Brain microvascular endothelial cell (primary cell): ENCODE measurements around the gene BMS1.

ENCODE experiments used
- DNase-seq: peaks from one replicate; pipeline ENCODE4 v3.0.0-alpha.2; 2020
- H3K27ac ChIP-seq: fragments of 250-450 bp; sonication (Bioruptor Pico); 2 replicates; pipeline ENCODE4 v1.5.1; 2020; ENCODE audit warnings: mild to moderate bottlenecking, moderate library complexity
- H3K27me3 ChIP-seq: fragments of 250-450 bp; sonication (Bioruptor Pico); replicated peaks from 2 replicates; pipeline ENCODE4 v1.5.1; 2020; ENCODE audit warnings: mild to moderate bottlenecking
- H3K36me3 ChIP-seq: fragments of 250-450 bp; sonication (Bioruptor Pico); replicated peaks from 2 replicates; pipeline ENCODE4 v1.5.1; 2020; ENCODE audit warnings: mild to moderate bottlenecking
- H3K4me3 ChIP-seq: 2 replicates; pipeline ENCODE4 v1.5.1; 2011; ENCODE audit warnings: low read depth, mild to moderate bottlenecking, control low read depth, low read length, moderate library complexity
- CTCF ChIP-seq: IDR thresholded peaks from 2 replicates; pipeline ENCODE4 v1.5.1; 2011; ENCODE audit warnings: low read depth, mild to moderate bottlenecking, moderate library complexity, low read length, control low read depth, inconsistent platforms; ENCODE audit errors: missing control alignments
- in situ Hi-C: cut with HindIII; loops from 2 replicates; pipeline ENCODE4 v1.10.0; 2017; ENCODE audit warnings: low sequenced_read_pairs, low pct_ligation_motif_present

BMS1 gene

GRCh38 chr10:42874713-42875387 lies 92.3 kb downstream of the BMS1 start:
- H3K27me3 ChIP-seq = no peaks in the 10 kb centered on the region
- no peak overlapping the region for H3K4me3 ChIP-seq
- DNase-seq = no peak
- no peaks in the 10 kb centered on the region for H3K36me3 ChIP-seq
- no peak overlapping the region for H3K27ac ChIP-seq
- TF ChIP-seq CTCF = no peak
- in situ Hi-C loops = no loop called here

- H3K36me3 ChIP-seq = no peaks in the 10 kb centered on the region
- H3K4me3 ChIP-seq = no peak overlapping the region
- H3K27me3 ChIP-seq = no peaks in the 10 kb centered on the region
- no peak for TF ChIP-seq CTCF
- no peak overlapping the region for H3K27ac ChIP-seq
- DNase-seq = no peak
- in situ Hi-C loops = no loop called here
These were observed 92.8 kb downstream of the BMS1 start for GRCh38 chr10:42875388-42875755.

GRCh38 chr10:42875798-42876341 lies 93.3 kb downstream of the BMS1 start:
- H3K4me3 ChIP-seq = no peak overlapping the region
- TF ChIP-seq CTCF = no peak
- peak; percentile 11 for DNase-seq
- no peaks in the 10 kb centered on the region for H3K36me3 ChIP-seq
- H3K27ac ChIP-seq = no peak overlapping the region
- no peaks in the 10 kb centered on the region for H3K27me3 ChIP-seq
- in situ Hi-C loops = no loop called here

- in situ Hi-C loops = no loop called here
These were observed 93.9 kb downstream of the BMS1 start for GRCh38 chr10:42876476-42876875.

GRCh38 chr10:42876945-42877344 lies 94.3 kb downstream of the BMS1 start:
- in situ Hi-C loops = no loop called here
- DNase-seq = no peak

More at GRCh38 chr10:42876476-42876875, 93.9 kb downstream of the BMS1 start:
- no peaks in the 10 kb centered on the region for H3K27me3 ChIP-seq
- H3K36me3 ChIP-seq = no peaks in the 10 kb centered on the region
- DNase-seq = no peak
- TF ChIP-seq CTCF = no peak
- H3K4me3 ChIP-seq = no peak overlapping the region
- no peak overlapping the region for H3K27ac ChIP-seq

More at GRCh38 chr10:42876945-42877344, 94.3 kb downstream of the BMS1 start:
- no peak overlapping the region for H3K4me3 ChIP-seq
- no peak for TF ChIP-seq CTCF
- H3K27me3 ChIP-seq = no peaks in the 10 kb centered on the region
- no peaks in the 10 kb centered on the region for H3K36me3 ChIP-seq
- no peak overlapping the region for H3K27ac ChIP-seq
